Pancreas (tissue), 10 donors: ENCODE data around the gene SELENOP. TPM values are rescaled to one million over a fixed set of nuclear protein-coding genes. Genes with fewer than 3 reads are reported as not detected.
"Not testable (repeated sequence)": the region's sequence is repeated elsewhere in the genome, so short reads cannot be mapped to it uniquely, and the experiment has no call there.

Experiments
- ATAC-seq, 4 donors: fragments of 200-7000 bp; cut with Tn5 transposase; one replicate each; pipeline versions ENCODE4 v1.8.0 to v1.9.1; 2020; ENCODE audit warnings: mild to moderate bottlenecking in 4 of 4, moderate library complexity in 4 of 4
- DNase-seq, 6 donors: peaks; one replicate each; pipeline ENCODE4 v3.0.0-alpha.2; 2020
- FAIRE-seq: peaks from 2 replicates; lab custom pipeline; 2012; peaks lifted over from hg19 to GRCh38; lab: Jason Lieb, UNC
- H3K27ac ChIP-seq, 4 donors: fragments of 200-600 bp; sonication (generic); 1 replicate in 3 of 4; 2 replicates in 1 of 4; pipeline versions ENCODE4 v1.5.0 to v1.8.0; 2020
- H3K27me3 ChIP-seq, 4 donors: fragments of 200-600 bp; one replicate each; pipeline ENCODE4 v1.8.0; 2021
- H3K36me3 ChIP-seq, 3 donors: fragments of 200-600 bp; sonication (generic) in 1 of 3; one replicate each; pipeline versions ENCODE4 v1.5.0 to v1.8.0; 2020 to 2021
- H3K4me1 ChIP-seq, 3 donors: fragments of 200-600 bp; one replicate each; pipeline ENCODE4 v1.8.0; 2021
- H3K4me3 ChIP-seq, 4 donors: fragments of 200-600 bp; sonication (generic) in 2 of 4; one replicate each; pipeline versions ENCODE4 v1.5.0 to v1.8.0; 2020 to 2021
- H3K9me3 ChIP-seq, 4 donors: fragments of 200-600 bp; one replicate each; pipeline ENCODE4 v1.8.0; 2021
- WGBS, 2 donors: extraction: QIAGEN DNeasy Blood & Tissue Kit; methylation state at CpG; one replicate each; pipeline ENCODE4 v1.1.7; 2013; 5-methylcytosine and 5-hydroxymethylcytosine counted together
- intact Hi-C, 3 donors: fragments of 100-400 bp; cut with DNase I; formaldehyde crosslinking; loops; one replicate each; pipeline versions ENCODE4 v1.11.1 to v1.14.2; 2022
- polyA plus RNA-seq, 2 donors: library from polyadenylated mRNA; stranded (reverse); fragments of 200-250 nt; gene quantifications; one replicate each; pipeline ENCODE4 v1.2.3, GENCODE V29; 2013
- total RNA-seq, 6 donors: library from RNA; stranded (reverse); fragmentation: NEBNext Ultra II Directional in 4 of 6; extraction: Animal tissue kit (Norgen Biotek cat#: 25700) in 4 of 6; gene quantifications; one replicate each; pipeline versions ENCODE4 v1.2.1 to v1.2.4, GENCODE V29; 2021 to 2023
- TF ChIP-seq, protein P1 (sequence below), 4 donors: fragments of 200-600 bp; sonication (generic) in 3 of 4; IDR thresholded peaks; one replicate each; pipeline versions ENCODE4 v1.5.0 to v1.8.0; 2021; ENCODE audit warnings: antibody characterized with exemption in 4 of 4
- donor health status: healthy with polysubstance abuse.
- donor health status: DM: no; HTN: no; CAD: no; lungs with moderate emphysema.
- donor health status: DM: no; HTN: no; CAD: no.
- donor health status: control.
- donor health status: control.
- donor health status: Bipolar disorder and iron deficiency.
- donor health status: DM: yes; HTN: yes; CAD: no.
- donor health status: DM: no; HTN: no; CAD: no.
- donor health status: DM: no; HTN: no; CAD: no.
- donor health status: DM: yes; HTN: yes; CAD: no.

The SELENOP gene
- total and polyA plus RNA-seq, 8 donors, result 32.5 to 195 (median 90.0) TPM

DNA sequence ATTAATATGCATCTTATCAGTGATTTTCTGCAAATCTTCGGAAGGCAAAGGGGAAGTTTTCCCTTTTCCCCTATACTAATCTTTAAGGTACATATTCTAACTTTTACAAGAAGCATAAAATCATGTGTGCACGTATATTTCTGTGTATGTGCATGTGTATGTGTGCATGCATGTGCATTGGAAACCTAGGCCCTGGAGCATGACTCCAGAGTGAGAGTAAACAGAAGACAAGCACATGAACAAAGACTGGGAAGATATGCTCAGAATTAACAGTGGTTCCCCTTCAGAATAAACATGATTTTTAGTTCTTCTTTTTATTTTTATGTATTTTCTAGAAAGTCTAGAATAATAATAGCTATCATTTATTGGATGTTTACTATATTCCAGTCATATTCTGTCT lies 10.9 kb upstream of the SELENOP start:
- FAIRE-seq, result no peak
- intact Hi-C loops, result no loop called here
- 83 to 86% methylated on average over 2 of the region's 2 CpGs for WGBS, 2 donors
- Histone ChIP-seq H3K4me1 (peaks cover 0 to 15% (median 11%) of the 10 kb centered on the region in 3 donors), H3K36me3 (no peaks in the 10 kb centered on the region), H3K27me3 (no peaks in the 10 kb centered on the region), H3K4me3 (no peak overlapping the region), H3K9me3 (no peaks in the 10 kb centered on the region), H3K27ac (no peak overlapping the region)
- TF ChIP-seq, protein P1, sequence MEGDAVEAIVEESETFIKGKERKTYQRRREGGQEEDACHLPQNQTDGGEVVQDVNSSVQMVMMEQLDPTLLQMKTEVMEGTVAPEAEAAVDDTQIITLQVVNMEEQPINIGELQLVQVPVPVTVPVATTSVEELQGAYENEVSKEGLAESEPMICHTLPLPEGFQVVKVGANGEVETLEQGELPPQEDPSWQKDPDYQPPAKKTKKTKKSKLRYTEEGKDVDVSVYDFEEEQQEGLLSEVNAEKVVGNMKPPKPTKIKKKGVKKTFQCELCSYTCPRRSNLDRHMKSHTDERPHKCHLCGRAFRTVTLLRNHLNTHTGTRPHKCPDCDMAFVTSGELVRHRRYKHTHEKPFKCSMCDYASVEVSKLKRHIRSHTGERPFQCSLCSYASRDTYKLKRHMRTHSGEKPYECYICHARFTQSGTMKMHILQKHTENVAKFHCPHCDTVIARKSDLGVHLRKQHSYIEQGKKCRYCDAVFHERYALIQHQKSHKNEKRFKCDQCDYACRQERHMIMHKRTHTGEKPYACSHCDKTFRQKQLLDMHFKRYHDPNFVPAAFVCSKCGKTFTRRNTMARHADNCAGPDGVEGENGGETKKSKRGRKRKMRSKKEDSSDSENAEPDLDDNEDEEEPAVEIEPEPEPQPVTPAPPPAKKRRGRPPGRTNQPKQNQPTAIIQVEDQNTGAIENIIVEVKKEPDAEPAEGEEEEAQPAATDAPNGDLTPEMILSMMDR (IDR thresholded peaks at IDR 0.05), result no peak
- ATAC-seq, result no peak
- DNase-seq, result no peak

DNA sequence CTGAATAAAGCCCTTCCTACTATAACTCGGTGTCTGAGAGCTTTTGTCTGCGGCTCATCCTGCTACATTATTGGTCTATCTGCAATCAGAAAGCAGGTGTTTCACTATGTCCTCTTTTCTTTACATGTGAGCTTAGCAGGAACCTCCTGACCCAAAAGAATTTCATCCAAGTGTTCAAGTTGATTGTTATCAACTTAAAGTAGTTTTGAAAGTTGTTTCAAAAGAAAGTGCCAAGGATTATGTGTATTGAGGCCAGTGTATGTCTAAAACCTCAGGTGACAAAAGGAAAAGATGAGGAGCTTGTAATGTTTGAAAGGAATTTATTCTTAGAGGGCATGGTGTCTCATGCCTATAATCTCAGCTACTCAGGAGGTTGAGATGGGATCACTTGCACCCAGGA lies 8.1 kb upstream of the SELENOP start:
- FAIRE-seq (no peak), DNase-seq (no peak), ATAC-seq (no peak)
- no peak overlapping the region for H3K27ac ChIP-seq
- TF ChIP-seq, protein P1 (IDR thresholded peaks at IDR 0.05), result no peak
- WGBS, 2 donors, result 49 to 73% methylated on average over 2 of the region's 2 CpGs
- peaks cover 0 to 11% (median 11%) of the 10 kb centered on the region in 3 donors for H3K4me1 ChIP-seq
- H3K36me3 ChIP-seq, result no peaks in the 10 kb centered on the region
- no peaks in the 10 kb centered on the region for H3K9me3 ChIP-seq
- intact Hi-C loops, result no loop called here
- H3K4me3 ChIP-seq, result no peak overlapping the region
- H3K27me3 ChIP-seq, result no peaks in the 10 kb centered on the region

DNA sequence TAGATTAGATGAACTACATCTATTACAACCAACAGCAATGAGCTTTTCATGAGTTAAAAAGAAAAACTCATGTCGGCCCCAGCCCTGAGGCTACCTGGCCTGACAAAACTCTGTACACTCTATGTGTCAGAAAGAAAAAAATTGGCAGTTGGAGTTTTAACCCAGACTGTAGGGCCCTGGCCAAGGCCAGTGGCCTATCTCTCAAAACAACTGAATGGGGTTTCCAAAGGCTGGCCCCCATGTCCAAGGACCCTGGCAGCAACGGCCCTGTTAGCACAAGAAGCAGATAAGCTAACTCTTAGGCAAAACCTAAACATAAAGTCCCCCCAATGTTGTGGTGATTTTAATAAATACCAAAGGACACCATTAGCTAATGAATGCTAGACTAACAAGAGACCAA lies 4.9 kb upstream of the SELENOP start:
- H3K27me3 ChIP-seq, FAIRE-seq, H3K27ac ChIP-seq, H3K36me3 ChIP-seq, H3K9me3 ChIP-seq, H3K4me3 ChIP-seq, intact Hi-C loops, ATAC-seq, DNase-seq: not testable (repeated sequence)
- peaks cover 4 to 10% (median 7%) of the 10 kb centered on the region in 3 donors for H3K4me1 ChIP-seq
- 53 to 58% methylated on average over 2 of the region's 2 CpGs for WGBS, 2 donors

DNA sequence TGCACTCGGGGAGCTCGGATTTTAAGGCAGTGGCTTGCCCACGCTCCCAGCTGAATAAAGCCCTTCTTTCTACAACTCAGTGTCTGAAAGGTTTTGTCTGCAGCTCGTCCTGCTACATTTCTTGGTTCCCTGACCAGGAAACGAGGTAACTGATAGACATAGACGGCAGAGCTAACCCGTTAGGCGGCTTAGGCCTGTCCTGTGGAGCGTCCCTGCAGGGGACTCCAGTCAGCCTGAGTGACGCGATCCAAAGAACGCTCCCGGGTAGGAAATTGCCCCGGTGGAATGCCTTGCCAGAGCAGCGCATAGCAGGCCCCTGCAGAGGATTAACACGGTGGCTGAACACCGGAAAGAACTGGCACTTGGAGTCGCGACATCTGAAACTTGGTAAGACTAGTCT lies 1.8 kb upstream of the SELENOP start:
- no peak for FAIRE-seq
- 87 to 89% methylated on average over 19 of the region's 19 CpGs for WGBS, 2 donors
- Histone ChIP-seq H3K27me3 (no peaks in the 10 kb centered on the region), H3K36me3 (no peaks in the 10 kb centered on the region), H3K9me3 (no peaks in the 10 kb centered on the region), H3K4me3 (no peak overlapping the region), H3K27ac (no peak overlapping the region), H3K4me1 (peaks cover 7 to 17% (median 10%) of the 10 kb centered on the region in 3 donors)
- DNase-seq, result peak in 2 of 6 donors; percentile 22 to 42
- no peak for ATAC-seq
- TF ChIP-seq, protein P1 (IDR thresholded peaks at IDR 0.05), result no peak
- intact Hi-C loops, result no loop called here

DNA sequence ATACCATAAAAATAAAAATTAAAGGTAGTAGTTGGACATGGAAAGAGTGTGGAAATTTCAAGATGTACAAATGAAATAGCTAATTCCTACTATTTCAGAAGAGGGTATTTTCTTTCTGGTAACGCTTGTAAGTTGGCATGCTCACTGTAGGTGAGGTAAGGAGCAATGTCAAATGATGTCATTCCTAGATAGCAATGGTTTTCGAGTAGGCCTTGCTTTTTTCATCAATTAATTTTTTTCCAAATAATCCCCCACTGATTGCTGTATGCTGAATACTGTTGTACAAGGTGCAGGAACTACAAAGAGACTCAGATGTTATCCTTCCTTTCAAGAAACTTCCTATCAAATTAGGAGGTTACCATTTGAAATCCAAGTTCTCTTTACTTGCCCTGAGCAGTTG lies 928 bp upstream of the SELENOP start:
- no peak for ATAC-seq
- no peak overlapping the region for H3K4me3 ChIP-seq
- peaks cover 0 to 3% (median 0%) of the 10 kb centered on the region in 3 donors for H3K36me3 ChIP-seq

More for the DNA sequence above, 928 bp upstream of the SELENOP start:
- Histone ChIP-seq H3K27me3 (no peaks in the 10 kb centered on the region), H3K4me1 (peaks cover 7 to 22% (median 14%) of the 10 kb centered on the region in 3 donors), H3K9me3 (no peaks in the 10 kb centered on the region), H3K27ac (peak overlapping the region in 3 of 4 donors; percentile 58 to 91 (median 90))
- FAIRE-seq (no peak), DNase-seq (no peak)
- intact Hi-C loops, result no loop called here
- 38% methylated on average over 2 of the region's 2 CpGs for WGBS, 2 donors
- TF ChIP-seq, protein P1 (IDR thresholded peaks at IDR 0.05), result no peak
